ACC112 (cell line): ENCODE results near the gene AAK1.

Experiments used
- H2AFZ ChIP-seq: fragments of 200-600 bp; sonication (generic); one replicate; pipeline ENCODE4 v1.6.0; 2017; ENCODE audit warnings: antibody characterized with exemption, low read length; ENCODE audit not compliant: unreplicated experiment
- H3K27ac ChIP-seq: fragments of 200-600 bp; sonication (generic); 2 replicates; pipeline ENCODE4 v1.5.1; 2014; ENCODE audit warnings: low read depth, mild to moderate bottlenecking, antibody characterized with exemption, low read length, moderate library complexity
- H3K27me3 ChIP-seq: fragments of 200-600 bp; sonication (generic); 2 replicates; pipeline ENCODE4 v1.6.1; 2014; ENCODE audit warnings: mild to moderate bottlenecking, antibody characterized with exemption, low read length, moderate library complexity, mixed read lengths; ENCODE audit not compliant: insufficient read depth
- H3K36me3 ChIP-seq: fragments of 200-600 bp; sonication (generic); 2 replicates; pipeline ENCODE4 v1.6.1; 2016; ENCODE audit warnings: mild to moderate bottlenecking, antibody characterized with exemption, low read length, moderate library complexity, mixed read lengths; ENCODE audit not compliant: insufficient read depth
- H3K4me1 ChIP-seq: fragments of 200-600 bp; sonication (generic); one replicate; pipeline ENCODE4 v1.6.1; 2016; ENCODE audit warnings: low read length, mixed read lengths; ENCODE audit not compliant: insufficient read depth, unreplicated experiment, control insufficient read depth
- H3K4me3 ChIP-seq: fragments of 200-600 bp; sonication (generic); 2 replicates; pipeline ENCODE4 v1.5.1; 2014; ENCODE audit warnings: mild to moderate bottlenecking, low read depth, low read length
- H3K79me2 ChIP-seq: fragments of 200-600 bp; sonication (generic); one replicate; pipeline ENCODE4 v1.6.0; 2016; ENCODE audit warnings: low read length; ENCODE audit not compliant: control insufficient read depth, unreplicated experiment, insufficient read depth

The AAK1 gene

GRCh38 chr2:69547984-69548715, 95.4 kb downstream of the AAK1 start:
- peaks cover 8% of the 10 kb centered on the region for H3K4me1 ChIP-seq
- H3K27me3 ChIP-seq = no peaks in the 10 kb centered on the region
- H3K4me3 ChIP-seq = no peak overlapping the region
- peaks cover 36% of the 10 kb centered on the region for H3K79me2 ChIP-seq
- no peak overlapping the region for H3K27ac ChIP-seq
- H3K36me3 ChIP-seq = peaks cover 24% of the 10 kb centered on the region
- no peak overlapping the region for H2AFZ ChIP-seq

- H3K4me1 ChIP-seq = peaks cover 8% of the 10 kb centered on the region
- no peak overlapping the region for H2AFZ ChIP-seq
- no peaks in the 10 kb centered on the region for H3K27me3 ChIP-seq
- H3K27ac ChIP-seq = no peak overlapping the region
- H3K36me3 ChIP-seq = peaks cover 27% of the 10 kb centered on the region
- H3K4me3 ChIP-seq = no peak overlapping the region
- peaks cover 28% of the 10 kb centered on the region for H3K79me2 ChIP-seq
Measured at GRCh38 chr2:69546646-69547045, 96.9 kb downstream of the AAK1 start.

- Histone ChIP-seq H3K79me2 (peaks cover 24% of the 10 kb centered on the region), H3K27ac (no peak overlapping the region), H3K4me3 (no peak overlapping the region)
Measured at GRCh38 chr2:69545477-69545932, 98.0 kb downstream of the AAK1 start.

GRCh38 chr2:69544951-69545350, 98.6 kb downstream of the AAK1 start:
- Histone ChIP-seq H3K36me3 (peaks cover 30% of the 10 kb centered on the region), H3K4me3 (no peak overlapping the region), H3K79me2 (peaks cover 24% of the 10 kb centered on the region), H3K4me1 (peaks cover 7% of the 10 kb centered on the region), H3K27ac (no peak overlapping the region), H2AFZ (no peak overlapping the region), H3K27me3 (no peaks in the 10 kb centered on the region)

More at GRCh38 chr2:69545477-69545932, 98.0 kb downstream of the AAK1 start:
- peaks cover 8% of the 10 kb centered on the region for H3K4me1 ChIP-seq
- peaks cover 30% of the 10 kb centered on the region for H3K36me3 ChIP-seq
- no peaks in the 10 kb centered on the region for H3K27me3 ChIP-seq
- H2AFZ ChIP-seq = no peak overlapping the region

GRCh38 chr2:69539549-69539908, 104.0 kb downstream of the AAK1 start:
- H3K27ac ChIP-seq = no peak overlapping the region
- no peak overlapping the region for H3K4me3 ChIP-seq
- H3K27me3 ChIP-seq = no peaks in the 10 kb centered on the region
- H3K79me2 ChIP-seq = no peaks in the 10 kb centered on the region
- no peak overlapping the region for H2AFZ ChIP-seq
- peaks cover 9% of the 10 kb centered on the region for H3K4me1 ChIP-seq
- peaks cover 26% of the 10 kb centered on the region for H3K36me3 ChIP-seq

- peaks cover 26% of the 10 kb centered on the region for H3K36me3 ChIP-seq
- H3K4me3 ChIP-seq = no peak overlapping the region
- H3K27ac ChIP-seq = peak overlapping the region; percentile 38; the same call in 1 of the 2 replicates
- H3K79me2 ChIP-seq = no peaks in the 10 kb centered on the region
- H2AFZ ChIP-seq = no peak overlapping the region
- no peaks in the 10 kb centered on the region for H3K27me3 ChIP-seq
- H3K4me1 ChIP-seq = peaks cover 9% of the 10 kb centered on the region
Measured at GRCh38 chr2:69538872-69539548, 104.5 kb downstream of the AAK1 start.

- Histone ChIP-seq H3K36me3 (peaks cover 31% of the 10 kb centered on the region), H3K4me1 (peaks cover 9% of the 10 kb centered on the region), H3K27ac (no peak overlapping the region), H3K27me3 (no peaks in the 10 kb centered on the region), H2AFZ (no peak overlapping the region), H3K4me3 (no peak overlapping the region), H3K79me2 (no peaks in the 10 kb centered on the region)
Measured at GRCh38 chr2:69538249-69538648, 105.3 kb downstream of the AAK1 start.

GRCh38 chr2:69535817-69536241, 107.7 kb downstream of the AAK1 start:
- Histone ChIP-seq H3K4me3 (no peak overlapping the region), H2AFZ (no peak overlapping the region), H3K36me3 (peaks cover 31% of the 10 kb centered on the region), H3K4me1 (peaks cover 9% of the 10 kb centered on the region), H3K79me2 (no peaks in the 10 kb centered on the region), H3K27ac (no peak overlapping the region), H3K27me3 (no peaks in the 10 kb centered on the region)

GRCh38 chr2:69531186-69531585, 112.4 kb downstream of the AAK1 start:
- H3K27ac ChIP-seq = no peak overlapping the region
- H3K4me1 ChIP-seq = no peaks in the 10 kb centered on the region
- H2AFZ ChIP-seq = no peak overlapping the region
- no peak overlapping the region for H3K4me3 ChIP-seq
- H3K36me3 ChIP-seq = peaks cover 15% of the 10 kb centered on the region
- no peaks in the 10 kb centered on the region for H3K27me3 ChIP-seq
- no peaks in the 10 kb centered on the region for H3K79me2 ChIP-seq

GRCh38 chr2:69529480-69529879, 114.1 kb downstream of the AAK1 start:
- H3K4me1 ChIP-seq = no peaks in the 10 kb centered on the region
- H2AFZ ChIP-seq = no peak overlapping the region
- no peak overlapping the region for H3K4me3 ChIP-seq
- H3K27ac ChIP-seq = no peak overlapping the region
- H3K36me3 ChIP-seq = peaks cover 17% of the 10 kb centered on the region
- H3K79me2 ChIP-seq = no peaks in the 10 kb centered on the region
- H3K27me3 ChIP-seq = no peaks in the 10 kb centered on the region

GRCh38 chr2:69525261-69525660, 118.3 kb downstream of the AAK1 start:
- H3K4me1 ChIP-seq = no peaks in the 10 kb centered on the region
- no peak overlapping the region for H3K4me3 ChIP-seq
- no peak overlapping the region for H2AFZ ChIP-seq
- H3K36me3 ChIP-seq = peaks cover 24% of the 10 kb centered on the region; the same call in 1 of the 2 replicates
- H3K27ac ChIP-seq = no peak overlapping the region
- H3K79me2 ChIP-seq = no peaks in the 10 kb centered on the region
- no peaks in the 10 kb centered on the region for H3K27me3 ChIP-seq
